HUES64 (cell line): ENCODE results near the gene SH3TC2. TPM values are rescaled to one million over a fixed set of nuclear protein-coding genes. Genes with fewer than 3 reads are reported as not detected.

Experiments
- H3K27ac ChIP-seq: 2 replicates; pipeline ENCODE4 v1.7.0; 2013; ENCODE audit warnings: low read depth, low read length, inconsistent platforms
- H3K27me3 ChIP-seq: 2 replicates; pipeline ENCODE4 v1.6.1; 2013; ENCODE audit warnings: mild to moderate bottlenecking, low read length; ENCODE audit not compliant: insufficient read depth
- H3K36me3 ChIP-seq: 2 replicates; pipeline ENCODE4 v1.6.1; 2013; ENCODE audit warnings: mild to moderate bottlenecking, low read length; ENCODE audit not compliant: insufficient read depth
- H3K4me1 ChIP-seq: 2 replicates; pipeline ENCODE4 v1.6.1; 2013; ENCODE audit warnings: mild to moderate bottlenecking, low read length, moderate library complexity; ENCODE audit not compliant: insufficient read depth
- H3K4me3 ChIP-seq: 2 replicates; pipeline ENCODE4 v1.5.1; 2013; ENCODE audit warnings: mild to moderate bottlenecking, low read length, moderate library complexity
- H3K9ac ChIP-seq: 2 replicates; pipeline ENCODE4 v1.6.1; 2013; ENCODE audit warnings: mild to moderate bottlenecking, low read depth, low read length
- H3K9me3 ChIP-seq: 2 replicates; pipeline ENCODE4 v1.6.1; 2013; ENCODE audit warnings: low read depth, low read length; ENCODE audit not compliant: insufficient read depth
- WGBS: fragments of 150-250, 120-280 bp; methylation state at CpG from one replicate; pipeline ENCODE4 v1.1.7; 2013; ENCODE audit warnings: missing lambda C conversion rate; 5-methylcytosine and 5-hydroxymethylcytosine counted together
- polyA plus RNA-seq, 2 experiments: library from polyadenylated mRNA; stranded (reverse); fragments of 50-300 nt; gene quantifications; one replicate each; pipeline ENCODE4 v1.2.3, GENCODE V29; 2013

The SH3TC2 gene
- 0.25 TPM for polyA plus RNA-seq (2013, experiment 1 of 2)
- 1.6 TPM for polyA plus RNA-seq (2013, experiment 2 of 2)

GRCh38 chr5:149063017-149063687 is at the start of gene SH3TC2:
TSS of gene SH3TC2 (minus strand) at chr5:149063062. CDS start at chr5:149063022, 40 bp downstream.
- H3K9ac ChIP-seq, result peak within 1 kb of the TSS; percentile 33; the same call in 1 of the 2 replicates
- H3K4me3 ChIP-seq, result no peak within 1 kb of the TSS
- H3K9me3 ChIP-seq, result 0 out of 2 replicates have a peak, but pooled peaks cover 2% of the 10 kb centered on the region
- 16% methylated on average over 9 of the region's 9 CpGs for WGBS
- no peaks in the 10 kb centered on the region for H3K36me3 ChIP-seq
- H3K27ac ChIP-seq, result peak within 1 kb of the TSS; percentile 42
- peaks cover 16% of the 10 kb centered on the region for H3K4me1 ChIP-seq
- H3K27me3 ChIP-seq, result no peaks in the 10 kb centered on the region

- 94% methylated on average over 4 of the region's 4 CpGs for whole genome bisulfite sequencing
- no peak overlapping the region for H3K27ac ChIP-seq
- no peak overlapping the region for H3K9ac ChIP-seq
- H3K4me3 ChIP-seq, result no peak overlapping the region
- no peaks in the 10 kb centered on the region for H3K36me3 ChIP-seq
- H3K9me3 ChIP-seq, result no peaks in the 10 kb centered on the region
- H3K27me3 ChIP-seq, result no peaks in the 10 kb centered on the region
- H3K4me1 ChIP-seq, result no peaks in the 10 kb centered on the region
Observed at GRCh38 chr5:149110406-149110805, 47.5 kb upstream of the SH3TC2 start.

- no peaks in the 10 kb centered on the region for H3K27me3 ChIP-seq
- no peaks in the 10 kb centered on the region for H3K9me3 ChIP-seq
- no peak overlapping the region for H3K27ac ChIP-seq
- WGBS, result 87% methylated on average over 2 of the region's 2 CpGs
- H3K36me3 ChIP-seq, result no peaks in the 10 kb centered on the region
- H3K4me1 ChIP-seq, result no peaks in the 10 kb centered on the region
- no peak overlapping the region for H3K4me3 ChIP-seq
- no peak overlapping the region for H3K9ac ChIP-seq
Observed at GRCh38 chr5:149108651-149109280, 45.9 kb upstream of the SH3TC2 start.

GRCh38 chr5:149100331-149100730 is 37.5 kb upstream of the SH3TC2 start:
- H3K9me3 ChIP-seq, result no peaks in the 10 kb centered on the region; the same call in 1 of the 2 replicates
- no peaks in the 10 kb centered on the region for H3K4me1 ChIP-seq
- no peaks in the 10 kb centered on the region for H3K36me3 ChIP-seq

GRCh38 chr5:149099920-149100319 is 37.1 kb upstream of the SH3TC2 start:
- H3K9me3 ChIP-seq, result no peaks in the 10 kb centered on the region; the same call in 1 of the 2 replicates
- H3K4me3 ChIP-seq, result no peak overlapping the region
- H3K9ac ChIP-seq, result no peak overlapping the region
- H3K27me3 ChIP-seq, result no peaks in the 10 kb centered on the region
- H3K4me1 ChIP-seq, result no peaks in the 10 kb centered on the region
- no peak overlapping the region for H3K27ac ChIP-seq
- no peaks in the 10 kb centered on the region for H3K36me3 ChIP-seq

More at GRCh38 chr5:149100331-149100730, 37.5 kb upstream of the SH3TC2 start:
- no peaks in the 10 kb centered on the region for H3K27me3 ChIP-seq
- H3K27ac ChIP-seq, result no peak overlapping the region
- H3K4me3 ChIP-seq, result no peak overlapping the region
- H3K9ac ChIP-seq, result no peak overlapping the region

- Histone ChIP-seq H3K9me3 (peaks cover 2% of the 10 kb centered on the region; the same call in 1 of the 2 replicates), H3K9ac (no peak overlapping the region), H3K36me3 (no peaks in the 10 kb centered on the region), H3K4me3 (no peak overlapping the region), H3K4me1 (no peaks in the 10 kb centered on the region), H3K27me3 (no peaks in the 10 kb centered on the region), H3K27ac (no peak overlapping the region)
- WGBS, result 93% methylated on average over 2 of the region's 2 CpGs
Observed at GRCh38 chr5:149094996-149095395, 32.1 kb upstream of the SH3TC2 start.

GRCh38 chr5:149093625-149094024 is 30.8 kb upstream of the SH3TC2 start:
- Histone ChIP-seq H3K4me3 (no peak overlapping the region), H3K36me3 (no peaks in the 10 kb centered on the region), H3K9ac (no peak overlapping the region), H3K27ac (no peak overlapping the region), H3K27me3 (no peaks in the 10 kb centered on the region), H3K4me1 (no peaks in the 10 kb centered on the region), H3K9me3 (peaks cover 2% of the 10 kb centered on the region; the same call in 1 of the 2 replicates)
- WGBS, result 48% methylated on average over 2 of the region's 2 CpGs

- H3K9ac ChIP-seq, result no peak overlapping the region
- H3K4me1 ChIP-seq, result no peaks in the 10 kb centered on the region
- WGBS, result 75% methylated on average over 1 of the region's 2 CpGs
- no peak overlapping the region for H3K4me3 ChIP-seq
- no peak overlapping the region for H3K27ac ChIP-seq
- no peaks in the 10 kb centered on the region for H3K27me3 ChIP-seq
- 0 out of 2 replicates have a peak, but pooled peaks cover 2% of the 10 kb centered on the region for H3K9me3 ChIP-seq
- H3K36me3 ChIP-seq, result no peaks in the 10 kb centered on the region
Observed at GRCh38 chr5:149089796-149090195, 26.9 kb upstream of the SH3TC2 start.

- H3K4me1 ChIP-seq, result no peaks in the 10 kb centered on the region
- H3K4me3 ChIP-seq, result no peak overlapping the region
- H3K27me3 ChIP-seq, result no peaks in the 10 kb centered on the region
- H3K9me3 ChIP-seq, result 0 out of 2 replicates have a peak, but pooled peaks cover 2% of the 10 kb centered on the region
- 93% methylated on average over 3 of the region's 3 CpGs for WGBS
- no peak overlapping the region for H3K27ac ChIP-seq
- no peaks in the 10 kb centered on the region for H3K36me3 ChIP-seq
- no peak overlapping the region for H3K9ac ChIP-seq
Observed at GRCh38 chr5:149088686-149089085, 25.8 kb upstream of the SH3TC2 start.

GRCh38 chr5:149083846-149084245 is 21.0 kb upstream of the SH3TC2 start:
- Histone ChIP-seq H3K27me3 (no peaks in the 10 kb centered on the region), H3K36me3 (no peaks in the 10 kb centered on the region), H3K4me3 (no peak overlapping the region), H3K4me1 (no peaks in the 10 kb centered on the region), H3K9me3 (no peaks in the 10 kb centered on the region), H3K9ac (no peak overlapping the region), H3K27ac (no peak overlapping the region)
- WGBS, result 73% methylated on average over 5 of the region's 5 CpGs

GRCh38 chr5:149082271-149082670 is 19.4 kb upstream of the SH3TC2 start:
- Histone ChIP-seq H3K4me3 (no peak overlapping the region), H3K27ac (no peak overlapping the region), H3K9ac (no peak overlapping the region), H3K9me3 (no peaks in the 10 kb centered on the region), H3K36me3 (no peaks in the 10 kb centered on the region), H3K27me3 (no peaks in the 10 kb centered on the region), H3K4me1 (no peaks in the 10 kb centered on the region)
